Measurements from ENCODE around the gene VPS54. TPM values are rescaled to one million over a fixed set of nuclear protein-coding genes. Genes with fewer than 3 reads are reported as not detected.

VPS54 gene
- total RNA-seq: 10 to 100 TPM; 19.8 to 24.0 (median 22.2) TPM

GRCh38 chr2:64019083-64019974, at the start of gene VPS54:
TSS of gene VPS54 (minus strand) at chr2:64019428. CDS start at chr2:63983999, 35,429 bp downstream.
- WGBS, 2 donors: 1% methylated on average over 36 to 63 of the region's 77 CpGs
- Histone ChIP-seq H3K9me3 (no peaks in the 10 kb centered on the region), H3K36me3 (no peaks in the 10 kb centered on the region), H3K4me1 (peaks cover 0 to 54% (median 17%) of the 10 kb centered on the region in 4 donors), H3K4me3 (peak within 1 kb of the TSS; percentile 51 to 93 (median 80)), H3K27me3 (no peaks in the 10 kb centered on the region), H3K27ac (peak within 1 kb of the TSS; percentile 78 to 99 (median 98))
- DNase-seq (ENCODE audit: low spot score in 2 of 2): peak; percentile 23 to 26
- peak in 2 of 5 experiments; percentile 43 to 46 for TF ChIP-seq CTCF (IDR thresholded peaks at IDR 0.05)
- peak; percentile 59 to 73 for TF ChIP-seq POLR2A (IDR thresholded peaks at IDR 0.05)
- peak in 1 of 2 donors; percentile 76 for TF ChIP-seq EP300 (IDR thresholded peaks at IDR 0.05)

- H3K9me3 ChIP-seq: no peaks in the 10 kb centered on the region
- H3K27me3 ChIP-seq: no peaks in the 10 kb centered on the region
- no peaks in the 10 kb centered on the region for H3K36me3 ChIP-seq
- H3K4me1 ChIP-seq: peaks cover 0 to 8% (median 3%) of the 10 kb centered on the region in 4 donors
- no peak overlapping the region for H3K27ac ChIP-seq
- WGBS, 2 donors: 13 to 47% methylated on average over 1 of the region's 1 CpG
- TF ChIP-seq EP300 (IDR thresholded peaks at IDR 0.05) (no peak), POLR2A (IDR thresholded peaks at IDR 0.05) (no peak), CTCF (IDR thresholded peaks at IDR 0.05) (no peak)
- no peak overlapping the region for H3K4me3 ChIP-seq
- DNase-seq (ENCODE audit: low spot score in 2 of 2): no peak
These were observed 48.1 kb upstream of the VPS54 start for GRCh38 chr2:64067326-64067725.

GRCh38 chr2:64065516-64065915, 46.3 kb upstream of the VPS54 start:
- H3K27ac ChIP-seq: peak overlapping the region in 2 of 4 donors; percentile 70 to 77
- TF ChIP-seq EP300 (IDR thresholded peaks at IDR 0.05) (no peak), POLR2A (IDR thresholded peaks at IDR 0.05) (no peak), CTCF (IDR thresholded peaks at IDR 0.05) (no peak)
- 88 to 90% methylated on average over 6 of the region's 6 CpGs for WGBS, 2 donors
- H3K4me1 ChIP-seq: peaks cover 0 to 8% (median 3%) of the 10 kb centered on the region in 4 donors
- H3K27me3 ChIP-seq: no peaks in the 10 kb centered on the region
- H3K9me3 ChIP-seq: no peaks in the 10 kb centered on the region
- no peaks in the 10 kb centered on the region for H3K36me3 ChIP-seq
- no peak overlapping the region for H3K4me3 ChIP-seq
- DNase-seq (ENCODE audit: low spot score in 2 of 2): no peak

GRCh38 chr2:64063924-64064331, 44.7 kb upstream of the VPS54 start:
- DNase-seq (ENCODE audit: low spot score in 2 of 2): no peak
- Histone ChIP-seq H3K27ac (peak overlapping the region in 3 of 4 donors; percentile 47 to 77 (median 70)), H3K4me1 (peaks cover 0 to 8% (median 3%) of the 10 kb centered on the region in 4 donors), H3K36me3 (no peaks in the 10 kb centered on the region), H3K4me3 (no peak overlapping the region), H3K9me3 (no peaks in the 10 kb centered on the region), H3K27me3 (no peaks in the 10 kb centered on the region)
- 32 to 42% methylated on average over 4 of the region's 4 CpGs for WGBS, 2 donors
- TF ChIP-seq POLR2A (IDR thresholded peaks at IDR 0.05) (no peak), EP300 (IDR thresholded peaks at IDR 0.05) (no peak), CTCF (IDR thresholded peaks at IDR 0.05) (no peak)

GRCh38 chr2:64063454-64063853, 44.2 kb upstream of the VPS54 start:
- Histone ChIP-seq H3K4me3 (no peak overlapping the region), H3K27me3 (no peaks in the 10 kb centered on the region), H3K9me3 (no peaks in the 10 kb centered on the region), H3K36me3 (no peaks in the 10 kb centered on the region), H3K27ac (peak overlapping the region in 3 of 4 donors; percentile 47 to 77 (median 70)), H3K4me1 (peaks cover 0 to 8% (median 3%) of the 10 kb centered on the region in 4 donors)
- 86 to 93% methylated on average over 3 of the region's 3 CpGs for WGBS, 2 donors
- no peak for TF ChIP-seq CTCF (IDR thresholded peaks at IDR 0.05)
- no peak for TF ChIP-seq POLR2A (IDR thresholded peaks at IDR 0.05)
- no peak for TF ChIP-seq EP300 (IDR thresholded peaks at IDR 0.05)
- no peak for DNase-seq (ENCODE audit: low spot score in 2 of 2)

Measured in tibial nerve (tissue), 4 donors.